ENCODE results near the gene CHDH. TPM values are rescaled to one million over a fixed set of nuclear protein-coding genes. Genes with fewer than 3 reads are reported as not detected.

CHDH gene, protein sequence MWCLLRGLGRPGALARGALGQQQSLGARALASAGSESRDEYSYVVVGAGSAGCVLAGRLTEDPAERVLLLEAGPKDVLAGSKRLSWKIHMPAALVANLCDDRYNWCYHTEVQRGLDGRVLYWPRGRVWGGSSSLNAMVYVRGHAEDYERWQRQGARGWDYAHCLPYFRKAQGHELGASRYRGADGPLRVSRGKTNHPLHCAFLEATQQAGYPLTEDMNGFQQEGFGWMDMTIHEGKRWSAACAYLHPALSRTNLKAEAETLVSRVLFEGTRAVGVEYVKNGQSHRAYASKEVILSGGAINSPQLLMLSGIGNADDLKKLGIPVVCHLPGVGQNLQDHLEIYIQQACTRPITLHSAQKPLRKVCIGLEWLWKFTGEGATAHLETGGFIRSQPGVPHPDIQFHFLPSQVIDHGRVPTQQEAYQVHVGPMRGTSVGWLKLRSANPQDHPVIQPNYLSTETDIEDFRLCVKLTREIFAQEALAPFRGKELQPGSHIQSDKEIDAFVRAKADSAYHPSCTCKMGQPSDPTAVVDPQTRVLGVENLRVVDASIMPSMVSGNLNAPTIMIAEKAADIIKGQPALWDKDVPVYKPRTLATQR
- total RNA-seq = 1 to 10 TPM; 1.1 TPM

DNA sequence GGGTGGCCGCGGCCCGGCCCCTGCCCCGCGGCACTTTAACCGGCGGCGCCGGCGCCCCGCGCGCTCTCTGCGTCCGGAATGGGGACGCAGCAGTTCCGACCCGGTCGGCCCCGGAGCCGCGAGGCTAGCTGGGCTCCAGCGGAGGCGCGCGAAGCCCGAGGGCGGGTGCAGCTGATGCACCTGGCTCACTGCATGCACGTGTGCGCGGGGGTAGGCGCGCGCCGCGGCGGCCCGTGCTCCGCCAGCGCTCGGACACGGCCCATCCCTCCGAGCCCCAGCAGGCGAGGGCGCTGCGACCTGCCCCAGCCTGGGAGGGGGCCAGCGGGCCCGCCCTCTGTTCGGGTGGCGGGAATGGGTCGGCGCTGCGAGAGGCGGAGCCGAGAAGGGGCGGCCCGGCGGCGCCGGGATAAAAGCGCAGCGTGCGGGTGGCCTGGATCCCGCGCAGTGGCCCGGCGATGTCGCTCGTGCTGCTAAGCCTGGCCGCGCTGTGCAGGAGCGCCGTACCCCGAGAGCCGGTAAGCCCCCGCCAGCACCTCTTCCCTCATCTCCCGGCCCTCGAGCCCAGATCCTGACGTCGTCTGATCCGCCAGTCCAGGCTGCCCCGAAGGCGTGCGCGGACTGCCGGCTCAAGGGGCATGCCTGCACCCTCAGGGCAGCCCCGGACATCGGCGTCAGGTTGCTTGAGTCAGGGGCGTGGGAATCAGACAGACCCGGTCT, at the start of gene CHDH, which contains the start of gene IL17RB:
Gene CHDH (minus strand): TSS at position 286 of the 717 bp plus-strand sequence. CDS start 22,411 bp downstream, outside the sequence.
Gene IL17RB (plus strand): TSS at position 435 of the 717 bp plus-strand sequence. CDS start 21 bp downstream, at position 456.
- no peaks in the 10 kb centered on the region for H3K9me3 Mint-ChIP-seq
- H3K27me3 Mint-ChIP-seq = peaks cover 30% of the 10 kb centered on the region
- no peak within 1 kb of the TSS for H3K27ac Mint-ChIP-seq
- H3K4me3 Mint-ChIP-seq = peak within 1 kb of the TSS; percentile 63
- H3K36me3 Mint-ChIP-seq (ENCODE audit: low read depth) = no peaks in the 10 kb centered on the region
- H3K4me1 Mint-ChIP-seq = no peaks in the 10 kb centered on the region
- peak; percentile 62 for ATAC-seq (replicated peaks)

DNA sequence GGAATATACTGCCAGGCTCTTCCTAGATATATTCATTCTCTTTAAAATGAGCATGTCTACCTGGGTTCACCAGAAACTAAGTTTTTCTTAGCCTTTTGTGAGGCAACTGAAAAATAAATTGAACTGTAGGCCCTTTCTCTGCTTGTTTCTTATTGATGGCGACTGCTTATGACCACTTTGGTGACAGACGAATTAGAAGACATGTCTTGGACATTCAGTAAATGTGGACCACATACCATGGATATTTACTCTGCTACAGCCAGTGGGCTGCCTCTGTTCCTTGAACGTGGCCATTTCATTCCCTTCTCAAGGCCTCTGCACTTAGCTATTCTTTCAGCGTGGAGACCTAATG, 46.0 kb upstream of the CHDH start:
- H3K9me3 Mint-ChIP-seq = peaks cover 10% of the 10 kb centered on the region
- H3K4me3 Mint-ChIP-seq = peak overlapping the region; percentile 96
- ATAC-seq (replicated peaks) = no peak
- peaks cover 39% of the 10 kb centered on the region for H3K36me3 Mint-ChIP-seq (ENCODE audit: low read depth)
- H3K4me1 Mint-ChIP-seq = peaks cover 29% of the 10 kb centered on the region
- peaks cover 12% of the 10 kb centered on the region for H3K27me3 Mint-ChIP-seq
- H3K27ac Mint-ChIP-seq = peak overlapping the region; percentile 95

DNA sequence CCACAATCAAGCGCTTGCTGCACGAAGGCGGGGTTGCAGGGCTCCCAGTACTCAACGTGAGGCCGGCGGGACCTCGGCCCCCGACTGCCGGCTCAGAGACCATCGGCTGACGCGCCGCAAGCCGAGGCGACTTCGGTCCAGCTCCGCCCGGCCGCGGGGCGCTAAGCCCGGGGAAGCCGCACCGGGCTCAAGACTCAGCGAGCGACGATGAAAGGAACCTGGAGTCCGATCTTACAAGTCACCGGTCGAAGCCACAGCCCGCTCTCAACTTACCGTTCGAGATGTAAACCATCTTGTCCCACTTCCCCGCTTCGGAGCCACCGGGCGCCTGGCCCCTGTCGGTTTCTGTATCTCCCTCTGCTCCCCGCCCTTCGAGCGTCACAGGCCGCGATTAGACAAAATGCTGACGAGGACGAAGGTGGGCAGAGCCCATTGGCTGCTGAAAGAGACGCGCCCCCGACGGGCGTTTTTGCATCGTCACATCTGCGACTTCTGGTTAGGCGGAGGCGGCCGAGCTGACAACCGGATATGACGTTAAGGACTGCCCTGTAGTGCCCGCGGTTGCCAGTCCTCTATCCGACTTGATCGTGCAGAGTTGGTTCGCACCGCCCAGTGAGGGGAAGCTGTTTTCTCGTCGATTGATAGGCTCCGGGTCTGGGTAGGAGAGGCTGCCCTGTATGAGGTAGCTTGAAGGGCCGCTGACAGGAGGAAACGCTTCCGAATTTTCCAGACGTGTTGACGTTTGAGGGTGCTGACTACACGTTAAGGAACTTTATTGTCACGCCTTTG, 45.5 kb upstream of the CHDH start, which contains the start of gene SELENOK:
Gene SELENOK (minus strand): TSS at position 363 of the 789 bp plus-strand sequence.
- Mint-ChIP-seq H3K36me3 (ENCODE audit: low read depth) (peaks cover 44% of the 10 kb centered on the region), H3K4me1 (peaks cover 29% of the 10 kb centered on the region), H3K27me3 (peaks cover 7% of the 10 kb centered on the region), H3K9me3 (peaks cover 10% of the 10 kb centered on the region), H3K27ac (peak within 1 kb of the TSS; percentile 95), H3K4me3 (peak within 1 kb of the TSS; percentile 96)
- peak; percentile 97 for ATAC-seq (replicated peaks)

DNA sequence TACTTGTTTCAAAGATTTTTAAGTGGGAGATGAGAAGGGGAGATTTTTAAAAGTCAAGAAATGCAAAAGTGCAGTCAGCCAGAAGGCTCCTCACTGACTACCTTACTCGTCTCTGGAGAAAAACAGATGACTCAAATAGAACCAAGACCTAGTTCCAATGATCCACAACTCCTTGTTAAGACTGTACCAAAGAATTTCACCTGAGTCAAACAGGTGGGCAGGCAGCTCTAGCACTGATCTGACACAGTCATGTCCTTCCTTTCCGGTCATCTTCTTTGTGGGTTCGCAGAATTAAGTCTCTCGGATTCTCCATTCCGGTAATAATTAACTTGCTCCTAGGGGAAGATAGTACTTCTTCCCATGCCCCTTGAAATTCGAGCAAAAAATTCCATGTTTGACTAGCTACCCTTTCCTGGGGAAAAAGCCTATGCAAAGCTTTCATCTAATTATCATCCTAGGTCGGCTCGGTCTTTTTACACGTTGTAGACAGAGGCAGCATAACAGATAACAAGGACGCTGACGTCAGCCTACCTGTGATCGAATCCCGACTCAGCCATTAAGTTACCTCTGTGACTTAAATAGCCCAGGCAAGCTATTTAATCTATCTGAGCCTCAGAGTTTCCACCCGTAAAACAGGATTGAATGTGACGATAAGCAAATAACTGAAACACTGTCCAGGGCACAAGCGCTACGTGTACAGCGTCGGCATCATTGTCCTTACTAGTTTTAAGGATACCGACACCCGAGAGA, 44.7 kb upstream of the CHDH start:
- Mint-ChIP-seq H3K27me3 (peaks cover 3% of the 10 kb centered on the region), H3K36me3 (ENCODE audit: low read depth) (peaks cover 52% of the 10 kb centered on the region), H3K4me3 (peak overlapping the region; percentile 96), H3K27ac (peak overlapping the region; percentile 95), H3K4me1 (peaks cover 29% of the 10 kb centered on the region), H3K9me3 (peaks cover 10% of the 10 kb centered on the region)
- peak; percentile 24 for ATAC-seq (replicated peaks)

DNA sequence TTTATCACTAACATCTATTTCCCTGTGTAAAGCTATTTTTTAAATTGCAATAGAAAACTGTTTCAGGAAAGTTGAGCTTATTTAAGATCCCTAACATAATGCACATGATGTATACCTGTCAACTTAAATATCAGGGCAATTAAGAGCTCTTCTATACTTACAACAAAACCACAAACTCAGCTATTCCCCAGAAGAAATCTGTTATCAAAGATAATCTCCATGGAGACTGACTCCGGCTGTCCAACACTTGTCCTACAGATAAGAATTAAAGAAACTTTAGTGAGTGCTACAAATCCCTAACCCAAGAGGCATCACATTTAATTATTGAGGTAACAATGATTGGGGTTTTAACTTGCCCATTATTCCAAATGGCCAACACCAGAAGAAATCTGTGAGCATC, 42.0 kb upstream of the CHDH start:
- Mint-ChIP-seq H3K4me1 (peaks cover 26% of the 10 kb centered on the region), H3K9me3 (peaks cover 8% of the 10 kb centered on the region), H3K36me3 (ENCODE audit: low read depth) (peaks cover 79% of the 10 kb centered on the region), H3K27me3 (no peaks in the 10 kb centered on the region), H3K27ac (no peak overlapping the region), H3K4me3 (no peak overlapping the region)
- ATAC-seq (replicated peaks) = no peak

DNA sequence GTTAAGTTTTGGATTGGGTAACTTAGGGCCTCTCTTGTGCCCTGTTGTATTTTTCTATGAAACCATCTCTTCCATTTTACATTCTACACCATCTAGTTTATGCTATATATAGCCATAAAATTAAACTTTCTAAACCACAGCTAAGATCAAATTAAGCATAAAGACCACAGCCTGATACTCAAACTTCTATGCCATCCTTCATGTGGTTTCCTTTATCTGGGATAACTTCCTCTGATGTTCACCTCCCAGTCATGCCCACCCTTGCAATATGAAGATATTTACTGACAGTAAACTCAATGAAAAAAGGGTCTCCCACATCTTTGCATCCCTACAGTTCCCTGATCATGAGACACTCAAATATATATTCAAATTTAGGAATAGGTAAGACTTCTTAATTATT, 41.2 kb upstream of the CHDH start:
- Mint-ChIP-seq H3K9me3 (peaks cover 2% of the 10 kb centered on the region), H3K27ac (no peak overlapping the region), H3K36me3 (ENCODE audit: low read depth) (peaks cover 79% of the 10 kb centered on the region), H3K27me3 (no peaks in the 10 kb centered on the region), H3K4me1 (peaks cover 25% of the 10 kb centered on the region), H3K4me3 (no peak overlapping the region)
- ATAC-seq (replicated peaks) = no peak

DNA sequence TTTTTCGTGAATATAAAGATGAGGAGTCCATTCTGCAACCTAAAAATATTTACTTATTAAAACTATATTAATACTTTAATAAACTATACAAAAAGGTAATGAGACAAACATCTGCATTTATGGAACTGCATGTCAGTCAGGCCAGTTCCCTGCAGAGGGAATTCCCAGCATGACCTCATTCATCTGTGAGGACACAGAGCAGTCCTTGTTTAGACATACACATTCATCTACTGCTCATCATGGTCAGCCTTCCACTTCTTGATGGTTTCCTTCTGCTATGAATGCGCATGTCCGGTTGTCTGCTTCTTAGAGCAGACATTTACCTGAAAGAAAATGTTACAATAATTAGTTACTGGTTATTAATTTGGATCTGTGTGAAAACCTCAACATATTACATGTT, 39.0 kb upstream of the CHDH start:
- no peaks in the 10 kb centered on the region for H3K9me3 Mint-ChIP-seq
- H3K4me1 Mint-ChIP-seq = peaks cover 29% of the 10 kb centered on the region
- ATAC-seq (replicated peaks) = no peak
- no peaks in the 10 kb centered on the region for H3K27me3 Mint-ChIP-seq
- H3K36me3 Mint-ChIP-seq (ENCODE audit: low read depth) = peaks cover 74% of the 10 kb centered on the region
- no peak overlapping the region for H3K4me3 Mint-ChIP-seq
- H3K27ac Mint-ChIP-seq = no peak overlapping the region

DNA sequence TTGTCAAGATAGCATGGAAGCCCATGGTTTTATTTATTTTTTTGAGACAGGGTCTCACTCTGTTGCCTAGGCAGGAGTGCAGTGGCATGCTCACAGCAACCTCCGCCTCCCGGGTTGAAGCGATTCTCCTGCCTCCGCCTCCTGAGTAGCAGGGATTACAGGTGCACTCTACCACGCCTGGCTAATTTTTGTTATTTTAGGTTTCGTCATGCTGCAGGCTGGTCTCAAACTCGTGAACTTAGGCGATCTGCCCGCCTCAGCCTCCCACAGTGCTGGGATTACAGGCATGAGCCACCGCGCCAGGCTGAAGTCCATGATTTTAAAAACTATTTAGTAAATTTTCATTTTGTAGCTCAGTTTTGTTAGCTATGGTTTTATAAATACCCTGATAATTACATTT, 38.4 kb upstream of the CHDH start:
- H3K4me1 Mint-ChIP-seq = peaks cover 24% of the 10 kb centered on the region
- H3K9me3 Mint-ChIP-seq = no peaks in the 10 kb centered on the region
- no peak overlapping the region for H3K27ac Mint-ChIP-seq
- no peaks in the 10 kb centered on the region for H3K27me3 Mint-ChIP-seq
- H3K36me3 Mint-ChIP-seq (ENCODE audit: low read depth) = peaks cover 75% of the 10 kb centered on the region
- no peak for ATAC-seq (replicated peaks)
- H3K4me3 Mint-ChIP-seq = no peak overlapping the region

DNA sequence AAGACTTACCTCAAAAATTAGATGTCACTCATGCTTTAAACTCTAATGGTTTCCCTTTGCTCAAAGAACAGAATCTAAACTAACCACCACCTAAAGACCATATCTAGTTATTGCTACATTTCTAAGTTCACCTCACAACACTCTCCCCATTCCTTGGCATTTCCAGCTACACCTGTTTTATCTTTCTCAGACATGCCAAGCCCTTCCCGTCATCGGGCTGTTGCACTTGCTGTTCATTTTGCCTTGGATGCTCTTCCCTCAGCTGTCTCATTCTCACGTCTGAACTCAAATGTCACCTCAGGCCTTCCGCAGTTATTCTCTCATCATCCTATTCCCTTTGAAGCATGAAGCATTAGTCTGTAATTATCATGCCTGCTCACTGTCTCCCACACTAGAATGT, 36.8 kb upstream of the CHDH start:
- Mint-ChIP-seq H3K27me3 (no peaks in the 10 kb centered on the region), H3K27ac (peak overlapping the region; percentile 99), H3K9me3 (no peaks in the 10 kb centered on the region), H3K4me3 (peak overlapping the region; percentile 96), H3K4me1 (peaks cover 18% of the 10 kb centered on the region), H3K36me3 (ENCODE audit: low read depth) (peaks cover 76% of the 10 kb centered on the region)
- ATAC-seq (replicated peaks) = no peak

DNA sequence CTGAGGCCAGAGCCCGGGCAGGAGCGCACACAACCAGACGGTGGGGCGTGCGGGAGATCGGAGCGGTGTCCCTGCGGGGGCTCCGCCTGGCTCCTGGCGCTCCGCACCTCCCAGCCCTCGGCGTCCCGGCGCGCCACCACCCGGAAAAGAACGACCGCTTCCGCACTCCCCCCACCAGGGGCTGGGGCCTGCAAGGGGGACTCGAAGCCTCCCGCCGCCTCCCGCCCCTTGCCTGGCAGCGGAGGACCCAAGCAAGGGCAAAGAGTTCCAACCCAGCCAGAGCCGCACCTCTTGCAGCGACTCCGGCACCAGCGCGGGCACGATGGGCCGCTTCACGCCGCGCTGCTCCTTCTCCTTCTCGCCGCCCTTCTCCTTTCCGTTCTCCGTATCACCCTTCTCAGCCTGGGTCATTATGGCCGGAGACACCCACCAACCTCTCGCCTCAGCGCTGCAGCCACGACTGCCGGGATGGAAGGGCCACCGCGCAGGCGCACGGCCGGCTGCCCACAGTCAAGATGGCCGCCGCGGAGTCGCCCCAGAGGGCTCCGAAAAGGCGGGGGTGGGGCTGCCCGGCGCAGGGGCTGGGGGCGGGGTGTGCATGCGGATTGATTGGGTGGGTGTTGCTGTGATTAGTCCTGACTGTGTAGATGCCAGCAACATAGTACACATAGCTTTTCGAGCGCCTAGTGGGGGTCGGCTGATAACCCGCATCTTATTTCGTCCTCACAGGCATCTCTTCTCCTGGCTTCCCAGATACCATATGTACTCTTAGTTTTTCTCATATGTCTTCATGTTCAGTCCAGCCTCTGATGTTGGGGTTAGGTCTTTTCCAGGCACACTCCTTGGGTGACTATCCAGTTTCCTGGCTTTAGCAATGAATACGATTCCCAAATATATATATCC, 35.7 kb upstream of the CHDH start, which contains the start of gene ACTR8:
Gene ACTR8 (minus strand): TSS at position 462 of the 903 bp plus-strand sequence. CDS start 51 bp downstream, at position 411.
- Mint-ChIP-seq H3K27me3 (no peaks in the 10 kb centered on the region), H3K4me3 (peak within 1 kb of the TSS; percentile 96), H3K4me1 (peaks cover 14% of the 10 kb centered on the region), H3K9me3 (no peaks in the 10 kb centered on the region), H3K27ac (peak within 1 kb of the TSS; percentile 99), H3K36me3 (ENCODE audit: low read depth) (peaks cover 76% of the 10 kb centered on the region)
- peak; percentile 94 for ATAC-seq (replicated peaks)

DNA sequence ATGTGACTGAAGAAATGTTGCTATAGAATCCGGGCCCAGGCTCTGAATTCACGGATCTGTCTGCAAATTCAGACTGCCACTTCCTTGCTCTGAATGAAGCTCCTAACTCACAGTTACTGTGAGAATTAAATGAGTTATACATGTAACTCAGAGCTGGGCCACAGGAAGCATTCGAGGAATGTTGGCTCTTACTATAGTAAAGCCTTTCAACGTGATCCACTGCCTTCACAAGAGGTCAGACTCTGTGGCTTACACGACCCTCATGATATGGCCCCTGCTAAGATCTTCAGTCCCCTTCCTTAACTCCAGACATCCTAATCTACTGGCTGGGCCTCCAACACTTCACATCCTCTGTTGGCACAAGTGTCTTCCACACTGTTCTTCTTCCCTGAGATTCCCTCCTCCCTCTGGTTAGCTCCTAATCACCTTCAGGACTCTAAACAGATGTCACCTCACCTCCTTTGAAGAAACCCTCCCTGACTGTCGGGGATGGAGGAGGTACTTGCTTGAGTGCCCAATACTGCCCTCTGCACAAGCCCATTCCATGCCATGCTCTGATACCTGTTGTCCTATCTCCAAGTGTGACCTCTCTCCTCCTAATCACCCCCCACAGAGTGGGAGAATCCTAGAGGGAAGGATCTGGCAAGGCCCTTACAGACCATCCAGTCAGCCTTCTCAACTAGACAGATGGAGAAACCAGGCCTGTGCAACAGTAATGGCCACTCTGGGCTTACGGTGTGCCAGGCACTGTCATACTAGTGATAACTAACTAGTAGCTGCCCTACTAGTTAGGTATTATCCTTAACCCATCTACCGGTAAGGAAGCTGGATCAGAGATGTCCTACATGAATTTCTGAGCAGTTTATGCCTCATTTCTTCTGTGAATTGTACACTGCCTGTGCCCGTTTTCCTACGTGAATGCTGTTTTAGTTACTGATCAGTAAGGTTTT, 34.5 kb upstream of the CHDH start:
- no peaks in the 10 kb centered on the region for H3K27me3 Mint-ChIP-seq
- H3K27ac Mint-ChIP-seq = peak overlapping the region; percentile 99
- ATAC-seq (replicated peaks) = no peak
- H3K36me3 Mint-ChIP-seq (ENCODE audit: low read depth) = peaks cover 76% of the 10 kb centered on the region
- no peaks in the 10 kb centered on the region for H3K9me3 Mint-ChIP-seq
- H3K4me3 Mint-ChIP-seq = peak overlapping the region; percentile 96
- H3K4me1 Mint-ChIP-seq = peaks cover 14% of the 10 kb centered on the region

Measured in activated T-helper 17 cell treated with anti-CD3 and anti-CD28 coated beads, Interleukin-2, amount 50 U/mL, for 72 hours (primary cell).